HG03432 (cell line): Measurements from ENCODE around the gene TFG.

ENCODE experiments used
- ATAC-seq: cut with Tn5 transposase; IDR thresholded peaks from one replicate; pipeline ENCODE4 v1.9.1; 2021; ENCODE audit warnings: mild to moderate bottlenecking, moderate library complexity; ENCODE audit not compliant: unreplicated experiment

The TFG gene

DNA sequence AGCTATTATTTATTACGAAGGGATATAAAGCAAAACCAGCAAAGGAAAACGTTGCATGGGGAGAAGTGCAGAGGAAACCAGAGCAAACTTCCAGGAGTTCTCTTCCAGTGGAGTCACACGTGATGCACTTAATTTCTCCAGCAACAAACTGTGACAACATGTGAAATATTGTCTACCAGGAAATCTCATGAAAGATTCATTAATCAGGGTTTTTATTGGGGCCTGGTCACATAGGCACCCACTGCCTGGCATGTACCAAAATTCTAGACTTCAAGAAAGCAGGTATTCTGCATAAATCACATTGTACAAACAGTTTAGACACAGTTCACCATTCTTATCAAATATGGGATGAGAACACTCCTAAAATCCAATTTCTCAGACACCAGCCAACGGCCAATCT, 5.4 kb upstream of the TFG start:
- no peak for ATAC-seq

DNA sequence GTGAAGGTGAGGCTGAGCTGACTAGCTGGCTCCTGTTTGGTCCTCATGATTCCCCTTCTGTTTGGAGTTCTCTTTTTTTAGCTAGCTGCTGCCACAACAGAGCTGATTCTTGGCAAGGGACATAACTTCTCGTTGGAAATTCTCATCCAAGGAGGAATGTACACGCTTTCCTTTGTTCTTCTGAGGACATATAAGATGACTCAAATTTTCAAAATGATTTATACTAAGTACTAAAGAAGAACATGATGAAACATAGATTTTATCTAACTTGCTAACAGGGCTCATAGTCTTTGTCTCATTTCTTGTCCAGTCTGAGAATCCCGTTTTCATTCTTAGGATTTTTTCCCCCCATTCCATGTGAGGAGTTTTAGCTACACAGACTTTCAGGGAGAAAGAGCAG, 2.9 kb upstream of the TFG start:
- ATAC-seq, result no peak

DNA sequence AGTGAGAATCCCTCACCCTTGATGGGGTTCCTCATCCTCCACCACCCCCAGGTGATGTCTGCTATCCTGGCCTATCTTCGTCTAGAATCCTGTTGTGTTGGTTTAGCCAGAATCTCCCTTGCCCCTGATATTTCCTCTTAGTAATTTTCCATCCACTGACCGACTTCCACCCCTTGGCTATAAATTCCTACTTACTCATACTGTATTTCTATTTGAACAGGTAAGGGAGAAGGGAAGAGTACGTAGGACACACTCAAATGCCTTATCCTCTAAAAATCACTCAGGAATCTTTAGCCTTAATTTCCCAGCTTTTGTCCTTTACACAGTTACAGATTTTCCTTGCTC, 678 bp upstream of the TFG start:
- no peak for ATAC-seq

DNA sequence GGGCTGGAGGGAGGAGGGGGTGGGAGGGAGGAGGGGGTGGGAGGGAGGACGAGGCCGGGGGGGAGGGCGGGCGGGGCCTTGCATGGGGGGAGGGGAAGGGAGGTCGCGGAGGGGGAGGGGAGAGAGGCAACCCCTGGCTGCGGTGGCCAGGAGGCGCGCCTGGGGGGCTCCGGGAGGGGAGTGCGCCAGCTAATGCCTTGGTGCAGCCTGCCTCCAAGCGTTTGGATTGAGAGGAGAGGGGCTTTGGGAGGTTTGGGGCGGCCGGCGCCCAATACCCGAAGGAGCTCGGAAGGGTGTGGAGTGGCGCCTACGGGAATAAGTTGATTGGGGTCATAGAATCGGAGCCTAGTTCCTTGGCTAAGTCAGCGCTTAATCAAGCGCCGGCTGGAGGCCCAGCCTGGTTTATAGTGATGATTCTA, 557 bp downstream of the TFG start:
- ATAC-seq, result no peak

DNA sequence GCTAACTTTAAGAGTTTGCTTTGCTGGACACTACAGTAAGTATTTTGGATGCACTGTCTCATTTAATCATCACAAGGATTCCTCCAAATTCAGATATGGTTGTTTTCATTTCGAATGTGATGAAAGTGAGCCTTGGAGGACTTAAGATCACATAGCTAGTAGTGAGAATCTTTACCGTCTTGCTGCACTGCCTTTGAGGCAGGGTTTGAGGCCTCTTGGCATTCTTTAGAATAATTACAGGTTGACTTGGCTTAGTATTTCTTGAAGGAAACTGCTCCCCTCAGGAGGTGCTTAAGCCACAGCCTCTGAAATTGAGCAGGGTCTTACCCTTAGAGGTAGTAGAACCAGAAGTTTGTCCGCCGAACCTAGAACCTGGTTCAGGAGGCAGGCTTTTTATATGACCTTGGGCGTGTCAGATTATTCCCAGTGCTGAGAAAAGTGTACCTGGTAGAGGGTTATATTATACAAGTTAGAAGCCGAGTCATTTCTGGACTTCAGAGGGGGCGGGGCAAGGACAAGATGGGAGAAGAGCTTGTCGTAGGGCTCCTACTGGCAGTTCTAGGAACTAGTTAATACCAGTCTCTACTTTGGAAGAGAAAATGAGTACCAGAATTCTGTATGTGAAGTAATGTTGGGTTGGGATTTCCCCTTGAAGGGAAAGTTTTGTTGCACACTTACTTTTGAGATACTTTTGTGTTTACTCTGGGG, 1.1 kb downstream of the TFG start:
- ATAC-seq, result peak; percentile 46

DNA sequence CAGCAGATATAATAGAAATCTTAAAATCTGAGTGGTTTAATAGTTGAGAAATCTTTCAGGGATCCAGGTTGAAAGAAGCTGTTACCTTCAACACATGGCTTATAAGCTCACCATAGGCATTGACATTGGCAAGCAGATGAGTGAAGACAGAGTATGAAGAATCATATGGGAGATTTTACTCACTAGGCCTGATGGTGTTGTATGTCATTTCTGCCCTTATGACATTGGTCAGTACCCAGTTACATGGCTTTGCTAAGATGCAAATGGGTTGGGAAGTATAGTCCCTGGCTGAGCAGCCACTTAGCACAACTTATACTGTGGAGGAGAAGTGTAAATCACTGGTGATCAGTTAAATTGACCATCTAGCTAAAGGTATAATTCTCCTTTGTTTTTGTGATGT, 5.9 kb downstream of the TFG start:
- ATAC-seq, result no peak

DNA sequence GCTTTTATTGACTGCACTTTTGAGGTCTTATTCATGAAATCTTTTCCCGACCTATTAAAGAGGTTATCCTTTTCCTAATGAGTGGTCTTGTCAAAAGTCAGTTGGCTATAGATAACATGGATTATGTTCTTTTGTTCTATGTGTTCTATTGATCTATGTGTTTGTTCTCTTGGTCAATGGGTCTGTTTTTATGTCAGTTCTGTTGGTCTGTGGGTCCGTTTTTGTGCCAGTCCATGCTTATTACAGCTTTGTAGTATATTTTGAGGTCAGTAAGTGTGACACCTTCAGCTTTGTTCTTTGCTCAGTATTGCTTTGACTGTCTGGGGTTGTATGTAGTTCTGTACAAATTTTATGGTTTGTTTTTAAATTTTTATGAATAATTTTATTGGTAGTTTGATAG, 7.8 kb downstream of the TFG start:
- no peak for ATAC-seq

DNA sequence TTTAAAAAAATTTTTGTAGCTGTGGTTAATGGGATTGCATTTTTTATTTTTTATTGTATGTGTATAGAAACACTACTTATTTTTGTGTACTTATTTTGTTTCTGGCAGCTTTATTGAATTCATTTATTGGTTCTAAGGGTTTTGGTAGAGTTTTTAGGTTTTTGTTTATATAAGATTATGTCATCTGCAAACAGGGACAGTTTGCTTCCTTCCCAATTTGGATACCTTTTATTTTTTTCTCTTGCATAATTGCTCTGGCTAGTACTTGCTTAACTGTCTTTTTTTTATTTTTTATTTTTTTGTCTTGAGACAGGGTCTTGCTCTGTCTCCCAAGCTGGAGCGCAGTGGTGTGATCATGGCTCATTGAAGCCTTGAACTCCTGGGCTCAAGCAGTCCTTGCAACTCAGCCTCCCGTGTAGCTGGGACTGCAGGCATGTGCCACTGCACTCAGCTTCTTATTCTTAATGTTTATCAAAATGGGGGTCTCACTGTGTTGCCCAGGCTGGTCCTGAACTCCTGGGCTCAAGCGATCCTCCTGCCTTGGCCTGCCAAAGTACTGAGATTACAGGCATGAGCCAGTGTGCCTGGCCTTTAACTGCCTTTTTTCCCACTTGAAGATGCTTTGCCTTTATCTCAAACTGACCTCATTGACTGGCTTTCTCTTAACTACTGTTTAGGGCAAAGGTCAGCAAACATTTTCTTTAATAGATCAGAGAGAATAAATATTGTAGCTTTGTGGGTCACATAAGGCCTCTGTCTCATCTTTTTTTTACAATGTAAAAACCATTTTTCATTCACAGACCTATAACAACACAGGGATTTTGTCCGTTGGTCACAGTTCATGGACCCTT, 8.6 kb downstream of the TFG start:
- no peak for ATAC-seq

DNA sequence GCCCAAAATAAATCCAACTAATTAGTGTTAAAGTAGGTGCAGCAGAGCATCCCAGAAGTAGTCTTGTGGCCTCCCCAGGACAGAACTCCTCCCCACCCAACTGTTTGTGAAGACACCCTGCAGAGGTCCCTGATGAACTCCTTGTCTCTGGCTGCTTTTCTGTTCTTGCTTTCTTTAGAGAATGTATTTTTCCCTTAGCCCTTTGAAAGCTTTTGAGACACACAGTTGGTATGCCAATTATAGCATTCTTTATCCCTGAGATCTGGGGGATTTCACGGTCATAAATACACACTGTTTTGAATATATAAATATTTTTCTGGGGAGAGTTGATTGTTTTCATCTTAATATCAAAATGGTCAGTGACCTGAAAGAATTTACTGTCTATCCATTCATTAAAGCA, 9.8 kb downstream of the TFG start:
- ATAC-seq, result no peak

DNA sequence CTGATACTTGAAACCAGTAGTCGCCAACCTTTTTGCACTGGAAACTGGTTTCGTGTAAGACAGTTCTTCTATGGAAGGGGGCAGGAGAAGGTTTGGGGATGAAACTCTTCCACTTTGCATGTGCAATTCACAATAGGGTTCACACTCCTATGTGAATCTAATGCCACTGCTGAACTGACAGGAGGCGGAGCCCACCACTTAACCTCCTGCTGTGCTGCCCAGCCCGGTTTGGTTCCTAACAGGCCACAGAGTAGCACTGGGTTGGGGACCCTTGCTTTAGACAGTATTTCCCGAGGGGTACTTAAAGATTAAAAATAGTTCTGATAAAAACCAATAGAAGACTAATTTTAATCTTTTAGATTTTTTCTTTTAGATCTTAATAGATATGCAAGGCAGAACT, 11.1 kb downstream of the TFG start:
- no peak for ATAC-seq

DNA sequence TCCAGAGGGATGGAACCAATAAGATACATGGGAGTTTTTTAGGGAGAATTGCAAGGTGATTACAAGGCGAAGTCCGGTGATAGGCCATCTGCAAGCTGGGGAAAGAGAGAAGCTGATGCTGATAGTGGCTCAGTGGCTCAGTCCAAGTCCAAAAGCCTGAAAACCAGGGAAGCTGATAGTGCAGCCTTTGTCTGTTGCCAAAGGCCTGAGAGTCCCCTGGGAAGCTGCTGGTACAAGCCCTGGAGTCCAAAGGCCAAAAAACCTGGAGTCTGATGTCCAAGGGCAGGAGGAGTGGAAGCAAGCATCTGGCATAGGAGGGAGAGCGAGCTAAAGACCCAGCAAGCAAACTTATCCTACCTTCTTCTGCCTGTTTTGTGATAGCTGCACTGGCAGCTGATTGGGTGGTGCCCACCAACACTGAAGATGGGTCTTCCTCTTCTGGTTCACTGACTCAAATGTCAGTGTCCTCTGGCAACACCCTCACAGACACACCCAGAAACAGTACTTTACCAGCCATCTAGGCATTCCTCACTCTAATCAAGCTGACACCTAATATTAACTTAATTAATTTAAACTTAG, 16.7 kb downstream of the TFG start:
- no peak for ATAC-seq

DNA sequence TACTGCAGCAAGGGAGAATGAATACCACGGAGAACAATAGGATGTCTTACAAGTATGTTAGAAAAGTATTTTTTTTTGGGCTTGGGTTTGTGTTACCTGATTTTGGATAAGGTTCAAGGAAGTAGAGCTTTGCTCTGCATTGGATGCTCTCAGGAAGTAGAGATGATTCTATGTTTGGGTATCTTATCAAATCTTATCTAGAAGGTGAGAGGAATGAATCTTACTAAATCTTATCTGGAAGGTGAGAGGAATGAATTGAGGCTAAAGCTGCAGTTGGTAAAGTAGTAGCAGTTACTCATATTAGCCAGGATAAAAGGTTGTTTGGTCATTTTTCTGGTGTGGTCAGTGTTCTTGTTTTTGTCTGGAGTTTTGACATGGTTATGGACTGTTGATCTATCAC, 17.4 kb downstream of the TFG start:
- no peak for ATAC-seq

DNA sequence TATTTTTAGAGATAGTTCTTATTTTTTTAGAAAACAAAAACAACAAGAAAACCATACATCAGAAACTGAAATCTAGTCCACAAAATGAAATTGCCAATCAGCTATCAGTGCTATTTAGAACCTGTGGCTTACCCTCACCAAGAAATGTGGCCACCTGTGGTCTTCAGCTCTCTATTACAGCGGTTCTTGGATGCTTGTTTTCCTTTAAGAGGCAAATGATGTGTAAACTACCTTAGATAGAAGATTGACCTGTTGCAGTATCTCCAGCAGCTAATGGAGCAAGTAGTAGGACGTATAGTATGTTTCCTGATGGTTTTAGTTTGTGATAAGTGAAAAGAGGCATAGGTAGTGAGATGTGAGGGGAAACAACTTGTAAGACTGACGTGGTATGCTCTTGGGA, 21.2 kb downstream of the TFG start:
- no peak for ATAC-seq

DNA sequence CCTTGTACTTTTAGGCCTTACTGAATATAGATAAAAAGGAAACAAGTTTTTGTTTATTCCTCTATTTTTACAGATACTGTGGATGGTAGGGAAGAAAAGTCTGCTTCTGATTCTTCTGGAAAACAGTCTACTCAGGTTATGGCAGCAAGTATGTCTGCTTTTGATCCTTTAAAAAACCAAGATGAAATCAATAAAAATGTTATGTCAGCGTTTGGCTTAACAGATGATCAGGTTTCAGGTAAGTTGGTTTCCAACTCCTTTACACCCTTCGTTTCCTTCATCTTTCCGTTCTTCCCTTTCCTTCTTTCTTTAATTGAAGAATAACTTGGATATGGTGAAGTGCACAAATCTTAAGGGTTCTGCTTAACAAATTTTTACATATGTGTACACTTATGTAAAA, 23.1 kb downstream of the TFG start:
- no peak for ATAC-seq

DNA sequence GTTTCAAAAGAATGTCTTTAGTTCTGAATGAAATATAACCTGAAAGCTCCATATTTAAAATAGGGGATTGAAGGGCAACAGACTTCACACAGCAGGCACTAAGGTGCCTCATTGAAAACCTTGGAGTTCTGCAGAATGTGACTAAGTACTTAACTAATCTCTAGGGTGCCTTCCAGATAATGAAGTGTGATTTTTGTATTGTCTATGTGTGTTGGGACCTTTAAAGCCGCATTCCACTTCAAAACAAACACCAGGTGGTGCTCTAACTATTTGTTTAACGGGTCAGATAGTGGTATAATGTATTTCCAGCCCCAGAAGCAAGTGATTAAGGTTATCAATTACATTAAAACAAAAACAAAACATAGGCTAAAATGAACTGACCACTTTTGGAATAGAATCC, 28.0 kb downstream of the TFG start:
- no peak for ATAC-seq

DNA sequence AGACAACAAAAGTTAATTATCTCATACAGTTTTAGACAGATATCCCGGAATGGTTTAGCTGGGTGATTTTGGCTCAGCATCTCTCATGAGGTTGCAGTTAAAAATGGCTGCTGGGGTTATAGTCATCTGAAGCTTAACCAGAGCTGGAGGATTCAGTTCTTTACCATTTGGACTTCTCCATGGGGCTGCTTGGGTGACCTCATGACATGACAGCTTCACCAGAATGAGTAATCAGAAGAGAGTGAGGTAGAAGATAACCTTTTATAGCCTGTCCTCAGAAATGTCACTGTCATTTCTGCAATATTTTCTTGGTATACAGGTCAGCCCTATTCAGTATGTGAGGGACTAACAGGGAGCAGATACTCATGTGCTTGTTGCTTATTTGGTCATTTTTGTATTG, 30.9 kb downstream of the TFG start:
- ATAC-seq, result no peak

DNA sequence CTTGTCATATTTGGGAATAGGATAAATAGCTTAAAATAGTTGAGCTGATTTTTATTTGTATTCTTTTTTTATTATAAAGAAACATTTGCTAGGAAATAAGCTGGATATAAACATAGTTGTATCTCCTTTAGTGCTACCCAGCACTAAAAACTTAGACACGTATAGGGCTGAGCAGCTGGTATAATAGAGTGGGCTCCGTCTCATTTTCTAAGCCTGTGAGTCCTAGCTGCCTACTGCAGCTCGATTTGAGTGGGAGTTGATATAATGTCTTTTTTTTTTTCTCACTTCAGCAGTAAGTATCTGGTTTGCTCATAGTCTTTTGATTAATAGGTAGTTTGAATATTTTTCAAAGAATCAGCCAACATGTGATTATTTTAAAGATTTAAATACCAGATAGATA, 34.2 kb downstream of the TFG start:
- no peak for ATAC-seq

DNA sequence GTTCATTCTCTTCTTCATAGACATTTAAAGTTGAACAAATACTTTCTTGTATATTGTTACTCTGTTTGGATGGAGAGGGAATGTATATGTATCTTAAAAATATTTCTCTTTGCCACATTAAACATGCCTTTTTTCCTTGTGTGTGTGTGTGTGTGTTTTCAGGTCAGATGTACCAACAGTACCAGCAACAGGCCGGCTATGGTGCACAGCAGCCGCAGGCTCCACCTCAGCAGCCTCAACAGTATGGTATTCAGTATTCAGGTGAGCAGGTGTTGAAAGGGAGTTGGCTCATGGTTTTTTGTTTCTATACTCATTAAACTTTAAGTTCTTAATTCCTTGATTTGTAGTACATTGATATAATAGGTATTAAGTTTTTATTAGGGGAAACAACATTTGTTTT, 35.4 kb downstream of the TFG start:
- ATAC-seq, result no peak

DNA sequence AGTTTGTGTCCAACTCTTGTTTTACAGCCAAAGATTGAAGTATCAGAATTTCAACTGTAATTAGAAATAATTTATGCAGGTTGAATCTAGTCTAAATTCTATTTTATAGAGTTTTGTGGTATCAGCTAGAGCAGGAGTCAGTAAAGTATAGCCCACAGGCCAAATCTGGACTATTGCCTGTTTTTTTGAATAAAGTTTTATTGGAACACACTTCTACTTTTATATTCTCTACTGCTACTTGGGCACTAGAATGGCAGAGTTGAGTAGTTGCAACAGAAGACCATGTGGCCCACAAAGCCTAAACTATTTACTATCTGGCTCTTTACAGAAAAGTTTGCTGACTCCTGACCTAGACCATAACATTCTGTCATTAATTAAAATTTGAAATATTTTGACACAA, 36.3 kb downstream of the TFG start:
- ATAC-seq, result no peak

DNA sequence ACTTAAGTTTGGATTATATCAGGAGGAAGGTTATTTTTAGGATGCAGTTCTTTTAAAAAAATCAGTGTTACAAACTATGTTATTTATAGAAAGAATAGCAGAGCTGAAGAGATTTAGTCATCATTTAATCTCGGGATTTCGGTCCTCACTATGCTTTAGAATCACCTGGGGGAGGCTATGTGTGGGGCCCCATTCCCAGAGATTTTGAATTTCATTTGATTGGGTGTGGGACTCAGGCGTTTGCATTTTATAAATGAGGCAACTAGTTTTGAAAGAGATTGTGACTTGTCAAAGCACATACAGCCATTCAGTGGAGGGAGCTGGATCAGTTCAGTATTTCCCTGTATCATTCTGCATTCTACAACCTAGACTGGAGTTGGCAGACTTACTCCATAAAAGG, 36.8 kb downstream of the TFG start:
- no peak for ATAC-seq

DNA sequence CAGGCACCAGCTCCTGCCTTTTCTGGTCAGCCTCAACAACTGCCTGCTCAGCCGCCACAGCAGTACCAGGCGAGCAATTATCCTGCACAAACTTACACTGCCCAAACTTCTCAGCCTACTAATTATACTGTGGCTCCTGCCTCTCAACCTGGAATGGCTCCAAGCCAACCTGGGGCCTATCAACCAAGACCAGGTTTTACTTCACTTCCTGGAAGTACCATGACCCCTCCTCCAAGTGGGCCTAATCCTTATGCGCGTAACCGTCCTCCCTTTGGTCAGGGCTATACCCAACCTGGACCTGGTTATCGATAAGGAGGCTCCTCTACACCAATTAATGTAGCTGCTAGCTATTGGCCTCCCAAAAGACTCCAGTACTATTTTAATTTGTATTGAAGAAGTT, 38.9 kb downstream of the TFG start:
- no peak for ATAC-seq

DNA sequence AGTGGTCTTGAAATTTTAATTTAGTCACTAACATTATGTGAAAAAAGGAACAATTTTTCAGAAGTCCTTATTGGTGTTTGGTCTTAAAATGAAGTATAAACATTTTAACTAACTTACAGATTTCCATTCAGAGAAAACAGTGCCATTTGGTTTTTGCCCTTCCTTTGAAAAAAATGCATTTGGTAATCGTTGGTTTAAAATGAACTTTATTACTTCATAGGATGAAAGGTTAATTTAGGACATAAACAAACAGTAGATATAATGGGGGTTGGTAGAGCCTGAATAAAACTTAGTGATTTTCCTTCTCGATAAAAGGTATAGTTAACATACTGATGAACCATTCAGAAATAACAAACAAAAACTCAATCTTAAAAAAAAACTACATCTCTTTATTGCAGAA, 39.7 kb downstream of the TFG start:
- ATAC-seq, result no peak
